Endometrial microvascular endothelial cells (primary cell): ENCODE measurements around the gene FBXW12. TPM values are rescaled to one million over a fixed set of nuclear protein-coding genes. Genes with fewer than 3 reads are reported as not detected.

ENCODE experiments used
- in situ Hi-C: cut with HindIII; loops from 2 replicates; pipeline ENCODE4 v1.10.0; 2017; ENCODE audit warnings: low sequenced_read_pairs, low pct_unique_long_range_greater_than_20kb; ENCODE audit errors: inconsistent ontology term
- total RNA-seq: library from RNA; depleted of rRNA; stranded (reverse); fragments of >200 nt; gene quantifications from one replicate; pipeline ENCODE4 v1.2.3, GENCODE V29; 2015; ENCODE audit errors: inconsistent ontology term

The FBXW12 gene
- total RNA-seq, 1 donor from 2014 or later = not detected

GRCh38 chr3:48428572-48429316 is 56.7 kb downstream of the FBXW12 start:
- in situ Hi-C loops = no loop called here

DNA sequence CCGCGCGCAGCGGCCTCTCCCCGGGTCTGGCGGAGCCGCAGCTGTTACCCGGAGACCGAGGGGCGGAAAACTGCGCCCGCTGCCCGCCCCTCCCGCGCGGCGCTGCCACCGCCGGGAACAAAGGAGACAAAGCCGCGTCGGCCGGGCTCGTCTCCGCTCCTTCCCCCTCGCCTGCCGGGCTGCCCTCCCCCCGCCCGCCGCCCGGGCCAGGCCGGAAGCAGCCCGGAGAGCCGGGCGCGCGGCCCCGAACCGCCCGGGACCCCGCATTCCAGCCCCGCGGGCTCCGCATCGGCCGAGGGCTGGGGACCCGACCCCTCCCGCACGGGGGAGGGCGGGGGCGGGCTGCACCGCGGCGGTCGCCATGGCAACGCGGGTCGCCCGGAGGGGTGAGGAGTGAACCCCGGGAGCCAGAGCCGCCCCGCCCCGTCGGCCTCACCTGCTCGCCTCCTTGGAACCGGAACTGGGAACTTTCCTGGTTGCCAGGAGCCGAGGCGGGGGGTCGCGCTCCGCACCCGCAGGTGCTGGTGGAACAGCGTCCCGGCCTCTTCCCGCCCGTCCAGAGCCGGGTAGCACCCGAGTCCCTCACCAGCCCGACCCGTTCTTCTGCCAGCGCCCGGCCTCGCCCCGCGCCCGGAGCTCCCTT is 57.4 kb downstream of the FBXW12 start:
- in situ Hi-C loops = no loop called here

GRCh38 chr3:48429960-48430707 is 58.1 kb downstream of the FBXW12 start, which contains the start of gene PLXNB1:
PLXNB1 (minus strand) TSS chr3:48430086; CDS start chr3:48424611, 5,475 bp downstream.
- in situ Hi-C loops = no loop called here

- in situ Hi-C loops = no loop called here
These were observed 58.7 kb downstream of the FBXW12 start for GRCh38 chr3:48430708-48431101.

GRCh38 chr3:48431224-48432029 is 59.4 kb downstream of the FBXW12 start:
- in situ Hi-C loops = no loop called here

DNA sequence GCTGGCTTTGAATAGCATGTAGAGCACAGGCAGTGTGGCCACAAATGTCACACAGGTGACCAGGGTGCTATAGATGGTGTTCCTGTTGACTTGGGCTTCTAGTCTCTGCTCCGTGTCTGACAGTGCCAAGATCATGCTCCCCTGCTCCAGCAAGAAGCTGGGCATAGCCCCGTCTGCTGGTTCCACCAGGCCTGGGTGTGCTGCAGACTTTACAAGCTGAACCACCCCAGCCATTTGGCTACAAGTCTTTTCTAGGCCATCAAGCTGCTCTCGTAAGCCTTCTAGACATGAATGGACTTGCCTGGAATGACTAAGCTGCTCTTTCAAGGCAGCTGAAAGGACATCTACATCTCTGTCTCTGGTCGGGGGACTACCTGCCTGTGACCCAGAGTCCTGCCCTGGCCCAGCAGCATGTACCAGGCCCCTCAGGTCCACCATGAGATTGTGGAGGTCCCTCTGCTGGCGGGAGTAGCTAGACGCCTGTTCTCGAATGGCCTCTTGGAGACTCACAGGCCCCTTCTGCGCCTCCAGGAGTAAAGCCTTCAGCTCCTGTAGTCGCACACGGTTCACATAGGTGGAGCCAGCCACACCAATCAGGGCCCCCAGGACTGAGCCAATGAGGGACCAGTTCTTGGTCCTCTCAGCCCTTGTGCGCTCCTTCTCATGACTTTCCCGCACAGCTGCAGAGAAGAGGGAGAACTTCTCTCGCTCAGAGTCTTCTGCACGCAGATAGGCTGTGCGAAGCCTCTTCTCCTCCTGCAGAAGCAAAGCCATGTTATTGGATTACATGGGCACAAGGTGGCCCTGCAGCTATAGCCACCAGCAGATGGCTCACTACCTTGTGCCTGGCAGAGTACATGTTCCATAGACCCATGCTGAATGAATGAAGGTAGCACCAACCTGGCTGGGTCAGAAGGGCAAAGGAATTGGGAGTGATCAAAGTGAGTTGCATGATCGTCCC is 60.7 kb downstream of the FBXW12 start:
- in situ Hi-C loops = no loop called here

GRCh38 chr3:48433472-48434118 is 61.6 kb downstream of the FBXW12 start:
- in situ Hi-C loops = no loop called here

GRCh38 chr3:48434591-48435222 is 62.7 kb downstream of the FBXW12 start:
- in situ Hi-C loops = no loop called here

GRCh38 chr3:48435223-48435595 is 63.2 kb downstream of the FBXW12 start:
- in situ Hi-C loops = no loop called here

- in situ Hi-C loops = no loop called here
These were observed 63.9 kb downstream of the FBXW12 start for GRCh38 chr3:48435774-48436476.

GRCh38 chr3:48436477-48436787 is 64.4 kb downstream of the FBXW12 start:
- in situ Hi-C loops = no loop called here

GRCh38 chr3:48436855-48437254 is 64.8 kb downstream of the FBXW12 start:
- in situ Hi-C loops = no loop called here

DNA sequence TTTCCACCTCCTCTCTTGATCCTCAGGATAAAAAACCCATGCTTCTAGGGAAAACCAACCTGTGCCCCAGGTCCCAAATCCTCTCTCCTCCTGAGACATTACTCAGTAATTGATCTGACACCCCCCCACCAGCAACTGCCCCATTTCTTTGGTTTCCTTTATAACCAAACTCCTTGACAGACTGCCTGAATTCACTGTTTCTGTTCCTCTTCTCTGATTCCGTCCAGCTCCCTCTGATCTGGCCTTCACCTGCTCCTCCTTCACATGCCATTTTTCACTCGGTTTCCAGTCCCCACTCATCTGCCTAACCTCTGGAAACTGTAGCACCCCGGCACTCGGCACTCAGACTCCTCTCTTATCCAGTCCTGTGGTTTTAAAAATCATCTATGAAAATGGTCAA is 65.8 kb downstream of the FBXW12 start:
- in situ Hi-C loops = no loop called here

GRCh38 chr3:48439820-48440589 is 68.0 kb downstream of the FBXW12 start, which contains the start of the genes CCDC51 and TMA7:
CCDC51 (minus strand) TSS chr3:48440119; CDS start chr3:48435128, 4,991 bp downstream.
TMA7 (plus strand) TSS chr3:48440257; CDS start chr3:48440297, 40 bp downstream.
- in situ Hi-C loops = no loop called here

DNA sequence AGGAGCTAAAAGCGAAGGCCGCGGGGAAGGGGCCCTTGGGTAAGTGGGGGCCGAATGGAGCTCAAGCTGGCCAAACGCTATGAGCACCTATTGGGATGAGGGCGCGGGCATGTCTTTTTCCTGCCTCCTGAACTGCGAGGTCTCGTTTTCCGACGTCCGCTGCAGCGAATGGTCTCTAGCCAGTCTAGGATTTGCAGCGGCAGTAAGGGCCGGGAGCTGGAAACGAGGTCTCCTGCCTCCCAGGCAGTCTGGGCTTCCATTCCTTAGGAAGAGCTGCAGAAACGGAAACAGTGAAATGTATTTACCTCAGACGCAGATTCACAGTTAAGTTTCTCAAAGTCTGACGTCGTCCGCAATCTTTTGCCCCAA is 68.6 kb downstream of the FBXW12 start:
- in situ Hi-C loops = no loop called here

GRCh38 chr3:48441940-48442339 is 69.9 kb downstream of the FBXW12 start:
- in situ Hi-C loops = no loop called here
